ENCODE data around the gene FARS2.

- TF ChIP-seq, protein P1, sequence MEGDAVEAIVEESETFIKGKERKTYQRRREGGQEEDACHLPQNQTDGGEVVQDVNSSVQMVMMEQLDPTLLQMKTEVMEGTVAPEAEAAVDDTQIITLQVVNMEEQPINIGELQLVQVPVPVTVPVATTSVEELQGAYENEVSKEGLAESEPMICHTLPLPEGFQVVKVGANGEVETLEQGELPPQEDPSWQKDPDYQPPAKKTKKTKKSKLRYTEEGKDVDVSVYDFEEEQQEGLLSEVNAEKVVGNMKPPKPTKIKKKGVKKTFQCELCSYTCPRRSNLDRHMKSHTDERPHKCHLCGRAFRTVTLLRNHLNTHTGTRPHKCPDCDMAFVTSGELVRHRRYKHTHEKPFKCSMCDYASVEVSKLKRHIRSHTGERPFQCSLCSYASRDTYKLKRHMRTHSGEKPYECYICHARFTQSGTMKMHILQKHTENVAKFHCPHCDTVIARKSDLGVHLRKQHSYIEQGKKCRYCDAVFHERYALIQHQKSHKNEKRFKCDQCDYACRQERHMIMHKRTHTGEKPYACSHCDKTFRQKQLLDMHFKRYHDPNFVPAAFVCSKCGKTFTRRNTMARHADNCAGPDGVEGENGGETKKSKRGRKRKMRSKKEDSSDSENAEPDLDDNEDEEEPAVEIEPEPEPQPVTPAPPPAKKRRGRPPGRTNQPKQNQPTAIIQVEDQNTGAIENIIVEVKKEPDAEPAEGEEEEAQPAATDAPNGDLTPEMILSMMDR (IDR thresholded peaks at IDR 0.05), result no peak
- TF ChIP-seq EP300 (IDR thresholded peaks at IDR 0.05), result no peak
- no peak for TF ChIP-seq POLR2A (IDR thresholded peaks at IDR 0.05)
These were observed 396.5 kb downstream of the FARS2 start for GRCh38 chr6:5657684-5658430.
